GM19043 (cell line): ENCODE measurements around the gene CD3D.

Experiments used
- ATAC-seq: cut with Tn5 transposase; IDR thresholded peaks from one replicate; pipeline ENCODE4 v1.9.1; 2021; ENCODE audit warnings: low read depth; ENCODE audit not compliant: unreplicated experiment

CD3D gene

DNA sequence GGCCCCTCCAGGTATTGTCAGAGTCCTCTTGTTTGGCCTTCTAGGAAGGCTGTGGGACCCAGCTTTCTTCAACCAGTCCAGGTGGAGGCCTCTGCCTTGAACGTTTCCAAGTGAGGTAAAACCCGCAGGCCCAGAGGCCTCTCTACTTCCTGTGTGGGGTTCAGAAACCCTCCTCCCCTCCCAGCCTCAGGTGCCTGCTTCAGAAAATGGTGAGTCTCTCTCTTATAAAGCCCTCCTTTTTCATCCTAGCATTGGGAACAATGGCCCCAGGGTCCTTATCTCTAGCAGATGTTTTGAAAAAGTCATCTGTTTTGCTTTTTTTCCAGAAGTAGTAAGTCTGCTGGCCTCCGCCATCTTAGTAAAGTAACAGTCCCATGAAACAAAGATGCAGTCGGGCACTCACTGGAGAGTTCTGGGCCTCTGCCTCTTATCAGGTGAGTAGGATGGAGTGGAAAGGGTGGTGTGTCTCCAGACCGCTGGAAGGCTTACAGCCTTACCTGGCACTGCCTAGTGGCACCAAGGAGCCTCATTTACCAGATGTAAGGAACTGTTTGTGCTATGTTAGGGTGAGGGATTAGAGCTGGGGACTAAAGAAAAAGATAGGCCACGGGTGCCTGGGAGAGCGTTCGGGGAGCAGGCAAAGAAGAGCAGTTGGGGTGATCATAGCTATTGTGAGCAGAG lies 37.8 kb downstream of the CD3D start, which contains the start of gene CD3E:
Gene CD3E (plus strand): TSS at position 163 of the 681 bp plus-strand sequence. CDS start 223 bp downstream, at position 386.
- ATAC-seq: no peak

GRCh38 chr11:118304227-118304567 lies 38.3 kb downstream of the CD3D start:
- ATAC-seq: no peak

- ATAC-seq: no peak
Measured at GRCh38 chr11:118301600-118302195, 40.8 kb downstream of the CD3D start.

DNA sequence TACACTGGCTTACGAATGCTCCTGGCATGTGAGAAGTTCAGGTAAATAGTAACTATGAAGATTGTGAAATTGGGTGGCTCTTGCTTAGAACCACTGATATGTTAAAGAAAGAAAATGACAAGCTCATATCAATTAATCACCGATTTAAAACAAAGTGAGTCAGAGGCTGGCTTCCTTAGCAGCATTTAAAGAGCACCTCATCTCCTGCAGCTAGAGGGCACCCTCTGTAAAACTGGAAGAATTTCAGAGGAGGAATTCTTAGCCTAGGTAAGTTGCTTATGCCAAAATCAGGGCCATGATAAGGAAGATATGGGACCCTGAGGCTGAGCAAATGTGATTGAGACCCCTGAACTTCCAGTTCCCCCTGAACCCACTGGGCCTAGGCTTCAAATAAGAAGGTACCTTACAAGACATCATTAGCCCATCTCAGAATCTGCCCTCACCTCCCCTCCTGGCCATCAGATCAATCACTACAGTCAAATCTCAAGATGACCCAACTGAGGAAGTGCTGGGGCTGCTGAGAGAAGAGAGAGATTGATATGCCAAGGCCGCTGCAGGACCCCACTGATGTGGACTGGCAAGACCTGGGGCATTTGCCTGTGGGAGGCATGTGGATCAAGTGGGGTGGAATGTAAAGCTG lies 46.6 kb downstream of the CD3D start:
- no peak for ATAC-seq

GRCh38 chr11:118295199-118295598 lies 47.3 kb downstream of the CD3D start:
- no peak for ATAC-seq

GRCh38 chr11:118294053-118294452 lies 48.5 kb downstream of the CD3D start:
- ATAC-seq: no peak

DNA sequence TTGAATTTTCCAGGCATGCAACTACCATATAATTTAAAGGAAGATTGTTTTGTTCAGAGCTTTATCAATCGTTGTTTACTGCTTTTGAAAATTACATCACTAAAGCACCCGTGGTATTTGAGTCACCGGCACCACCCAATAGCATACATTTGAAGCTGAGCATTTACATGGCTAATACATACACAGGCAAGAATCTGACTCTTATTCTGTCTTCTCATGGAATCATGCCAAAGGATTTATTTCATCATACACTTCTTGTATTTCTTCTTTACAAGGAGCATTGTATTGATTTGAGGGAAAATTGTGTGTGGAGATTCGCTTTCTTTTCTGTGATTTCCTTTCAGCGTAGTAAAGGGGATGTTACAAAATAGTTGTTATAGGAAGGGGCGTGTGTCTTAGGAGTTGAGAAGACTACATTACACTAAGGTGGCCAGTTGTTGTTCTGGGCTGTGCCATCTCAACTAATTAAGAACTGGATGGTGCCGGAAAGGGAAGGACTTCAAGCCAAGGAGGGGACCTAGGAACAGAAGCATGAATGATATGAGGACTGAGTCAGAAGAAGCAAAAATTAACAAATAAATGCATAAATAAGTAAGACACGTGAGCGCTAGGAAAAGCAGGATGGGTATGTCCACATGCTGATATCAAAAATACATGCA lies 50.9 kb downstream of the CD3D start:
- ATAC-seq: no peak

DNA sequence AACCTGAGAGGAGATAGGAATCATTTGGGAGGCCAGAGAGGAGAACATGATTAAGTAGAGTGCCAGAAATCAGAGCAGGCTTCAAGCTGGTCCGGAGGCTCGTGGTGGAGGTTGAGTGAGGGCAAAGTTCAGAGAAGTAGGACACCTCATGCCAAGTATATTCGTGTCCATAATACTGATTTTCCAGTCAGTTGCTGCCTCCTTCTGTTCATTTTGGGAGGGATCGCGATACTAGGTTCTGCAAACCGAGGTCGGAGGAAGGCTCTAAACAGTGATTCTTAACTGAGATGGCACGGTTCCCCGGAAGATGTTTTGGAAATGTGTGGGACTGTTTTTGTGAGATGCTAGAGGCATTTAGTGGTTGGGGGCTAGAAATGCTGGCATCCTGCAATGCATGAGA lies 51.6 kb downstream of the CD3D start:
- ATAC-seq: no peak

GRCh38 chr11:118289401-118289800 lies 53.1 kb downstream of the CD3D start:
- ATAC-seq: no peak
